Activated CD4-positive, alpha-beta T cell treated with anti-CD3 and anti-CD28 coated beads for 48 hours (primary cell): ENCODE measurements around the gene RBM11.
"Not testable (repeated sequence)": the region's sequence is repeated elsewhere in the genome, so short reads cannot be mapped to it uniquely, and the experiment has no call there.

ENCODE experiments used
- DNase-seq: peaks from one replicate; pipeline ENCODE4 v3.0.0-alpha.2; 2020

Gene RBM11

GRCh38 chr21:14215971-14216641 lies at the start of gene RBM11:
TSS of gene RBM11 (plus strand) at chr21:14216157. CDS start at chr21:14216187, 30 bp downstream.
- peak; percentile 88 for DNase-seq

- not testable (repeated sequence) for DNase-seq
Observed at GRCh38 chr21:14166463-14167223, 49.3 kb upstream of the RBM11 start.

DNA sequence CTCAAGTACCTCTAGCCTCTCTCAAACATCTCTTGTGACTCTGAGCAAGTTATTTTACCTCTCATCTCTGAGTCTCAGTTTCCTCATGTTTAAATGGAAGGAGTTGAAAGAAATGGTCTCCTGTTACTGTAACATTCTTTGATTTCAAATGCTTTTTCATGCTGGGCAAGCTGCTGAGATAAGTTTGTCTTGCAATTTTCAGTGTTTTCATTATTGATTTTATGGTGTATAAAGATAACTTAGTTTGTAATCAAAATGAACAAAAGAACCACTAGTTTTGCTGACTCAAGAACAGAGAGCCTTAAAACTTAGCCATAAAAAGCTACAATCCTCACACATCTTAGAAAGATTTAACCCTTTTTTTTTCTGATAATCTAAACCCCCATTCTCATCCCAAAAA lies 9.7 kb upstream of the RBM11 start:
- no peak for DNase-seq

DNA sequence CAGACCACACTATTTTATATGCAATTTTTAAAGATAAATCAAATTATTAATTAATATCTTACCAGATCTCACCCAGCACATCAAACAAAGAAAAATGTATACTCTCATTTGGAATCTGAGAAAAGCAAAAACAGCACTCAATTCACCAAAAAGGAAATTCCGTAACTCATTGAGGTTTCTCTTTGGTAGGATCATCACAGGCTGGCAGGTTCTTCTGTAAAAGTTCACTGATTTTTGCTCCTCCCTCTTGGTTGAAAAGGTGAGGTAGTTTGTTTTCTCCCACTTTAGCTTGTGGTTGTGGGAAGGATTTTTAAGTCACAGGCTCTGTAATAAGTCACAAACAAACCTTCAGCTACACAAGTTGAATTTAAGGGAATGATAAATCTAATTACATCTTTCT lies 5.2 kb upstream of the RBM11 start, which contains the start of gene LIPI:
Gene LIPI, minus strand, starts transcription at position 218 of the 400 bp plus-strand sequence. Its CDS starts 110 bp downstream, at position 108.
- DNase-seq, result no peak

DNA sequence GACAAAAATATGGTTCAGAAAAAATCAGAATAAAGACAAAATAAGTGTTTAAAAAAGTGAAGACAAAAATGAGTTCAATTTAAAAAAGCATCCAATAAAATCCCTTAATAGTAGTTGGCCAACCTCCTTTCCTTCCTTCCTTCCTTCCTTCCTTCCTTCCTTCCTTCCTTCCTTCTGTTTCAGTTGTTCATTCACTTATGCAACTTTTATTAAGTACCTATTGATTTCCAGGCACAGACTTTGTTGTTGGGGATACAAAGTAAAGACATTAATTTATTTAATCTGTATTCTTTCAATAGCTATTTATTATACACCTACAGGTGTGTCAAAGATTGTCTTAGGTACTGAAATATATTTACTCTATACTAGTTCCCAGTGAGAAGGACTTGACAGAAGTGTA lies 2.8 kb upstream of the RBM11 start:
- DNase-seq, result no peak

- no peak for DNase-seq
Observed at GRCh38 chr21:14223365-14223764, 7.4 kb downstream of the RBM11 start.

GRCh38 chr21:14229399-14229798 lies 13.4 kb downstream of the RBM11 start:
- DNase-seq, result no peak

DNA sequence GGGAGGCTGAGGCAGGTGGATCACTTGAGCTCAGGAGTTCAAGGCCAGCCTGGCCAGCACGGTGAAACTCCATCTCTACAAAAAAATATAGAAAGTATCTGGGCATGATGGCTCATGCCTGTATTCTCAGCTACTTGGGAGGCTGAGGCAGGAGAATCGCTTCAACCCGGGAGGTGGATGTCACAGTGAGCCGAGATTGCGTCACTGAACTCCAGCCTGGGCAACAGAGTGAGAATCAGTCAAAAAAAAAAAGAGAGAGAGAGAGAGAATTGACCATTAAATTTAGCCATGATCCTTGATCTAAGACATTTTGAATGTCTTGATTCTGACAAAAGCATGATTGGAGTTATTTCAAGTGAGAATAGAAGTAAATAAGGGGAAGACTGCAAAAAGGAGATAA lies 19.1 kb downstream of the RBM11 start:
- DNase-seq, result no peak

DNA sequence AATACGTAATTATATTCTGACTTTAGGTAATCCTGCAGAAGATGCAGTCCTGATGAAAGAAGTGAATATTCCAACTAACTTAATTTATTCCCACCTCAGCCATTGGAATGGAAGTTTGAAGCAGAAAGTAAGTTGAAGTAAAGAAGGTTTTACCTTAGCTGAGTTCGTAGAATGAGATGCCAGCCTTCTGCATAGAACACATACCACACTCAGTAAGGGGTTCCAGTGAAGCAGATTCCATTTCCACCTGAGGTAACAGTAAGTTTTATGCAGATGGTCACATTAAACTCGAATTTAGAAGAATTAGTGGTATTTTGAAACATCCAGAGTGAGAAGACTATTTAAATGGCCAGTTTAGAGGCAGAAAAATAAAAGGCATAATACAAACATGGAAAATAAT lies 20.2 kb downstream of the RBM11 start:
- DNase-seq, result no peak

GRCh38 chr21:14239281-14239680 lies 23.3 kb downstream of the RBM11 start:
- DNase-seq, result no peak

GRCh38 chr21:14241297-14241696 lies 25.3 kb downstream of the RBM11 start:
- DNase-seq, result no peak

DNA sequence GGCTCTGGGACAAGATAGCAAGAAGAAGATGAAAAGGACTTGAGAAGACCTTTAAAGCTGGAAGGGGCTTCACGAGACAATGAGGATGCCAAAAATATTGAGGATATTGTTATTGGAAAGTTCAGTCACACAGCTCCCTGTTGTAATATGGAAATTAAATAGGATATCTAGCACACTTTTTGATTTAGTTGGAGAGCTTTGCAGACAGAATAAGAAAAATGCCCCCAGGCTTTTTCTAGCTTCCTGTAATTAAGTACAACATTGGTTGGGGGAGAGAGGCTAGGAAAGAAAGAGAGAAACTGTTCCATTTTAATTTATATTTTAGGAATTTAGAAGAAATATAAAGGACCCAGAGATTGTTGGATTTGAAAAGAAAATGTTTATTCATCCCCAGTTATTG lies 27.5 kb downstream of the RBM11 start:
- no peak for DNase-seq

GRCh38 chr21:14243874-14244273 lies 27.9 kb downstream of the RBM11 start:
- DNase-seq, result no peak

DNA sequence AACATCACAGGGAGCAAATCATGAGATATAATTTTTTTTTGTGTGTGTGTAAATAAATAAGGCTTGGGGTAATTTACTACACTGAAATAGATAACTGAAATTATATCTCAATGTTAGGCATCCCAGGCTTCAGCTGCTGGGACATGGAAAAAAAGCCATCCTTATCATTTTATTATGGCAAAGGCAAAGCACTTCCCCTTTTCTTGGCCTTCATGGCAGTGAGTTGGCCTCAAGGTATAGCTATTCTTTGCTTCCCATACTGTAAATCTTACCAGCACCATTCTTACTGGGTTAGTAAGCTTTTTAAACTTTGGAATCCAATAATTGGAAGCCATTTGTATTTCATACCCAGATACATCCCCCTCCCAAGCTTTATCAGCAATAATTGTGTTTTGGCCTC lies 29.0 kb downstream of the RBM11 start:
- no peak for DNase-seq

DNA sequence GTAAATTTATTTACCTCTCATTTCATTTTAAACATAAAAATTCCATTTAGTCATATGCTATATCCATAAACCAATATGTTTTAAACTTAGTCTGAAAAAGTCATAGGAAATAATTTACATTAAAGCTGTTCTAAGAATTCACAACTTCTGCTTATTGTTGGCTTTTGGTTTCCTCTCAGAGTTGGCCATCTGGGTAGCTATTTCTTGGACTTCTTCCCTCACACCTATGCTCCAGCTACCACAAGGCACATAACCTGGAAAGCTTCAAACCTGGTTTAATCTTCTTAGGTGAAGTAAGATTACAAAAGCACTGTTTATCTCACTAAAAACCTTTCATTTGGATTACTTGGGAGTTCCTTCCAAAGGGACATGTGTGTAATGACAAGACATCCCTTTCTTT lies 29.8 kb downstream of the RBM11 start:
- no peak for DNase-seq

DNA sequence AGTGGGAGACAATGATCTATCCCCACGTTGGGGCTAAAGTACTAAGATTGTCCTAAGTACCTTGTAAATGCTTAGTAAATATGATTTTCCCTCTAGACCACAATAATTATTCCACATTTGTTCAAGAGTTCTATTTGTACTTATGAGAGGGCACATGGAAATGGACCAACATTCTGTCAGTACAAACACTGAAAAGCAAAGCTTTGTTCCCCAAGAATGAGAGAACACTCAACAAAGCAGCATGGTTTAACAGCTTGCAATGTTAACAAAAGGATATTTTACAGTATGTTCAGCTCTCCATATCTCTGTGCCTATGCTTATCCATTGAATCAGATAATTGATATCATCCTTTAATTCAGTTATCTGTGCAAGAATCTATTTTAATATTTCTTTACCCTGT lies 35.4 kb downstream of the RBM11 start:
- no peak for DNase-seq

GRCh38 chr21:14259747-14260146 lies 43.8 kb downstream of the RBM11 start:
- no peak for DNase-seq

GRCh38 chr21:14260174-14260764 lies 44.3 kb downstream of the RBM11 start:
- no peak for DNase-seq

DNA sequence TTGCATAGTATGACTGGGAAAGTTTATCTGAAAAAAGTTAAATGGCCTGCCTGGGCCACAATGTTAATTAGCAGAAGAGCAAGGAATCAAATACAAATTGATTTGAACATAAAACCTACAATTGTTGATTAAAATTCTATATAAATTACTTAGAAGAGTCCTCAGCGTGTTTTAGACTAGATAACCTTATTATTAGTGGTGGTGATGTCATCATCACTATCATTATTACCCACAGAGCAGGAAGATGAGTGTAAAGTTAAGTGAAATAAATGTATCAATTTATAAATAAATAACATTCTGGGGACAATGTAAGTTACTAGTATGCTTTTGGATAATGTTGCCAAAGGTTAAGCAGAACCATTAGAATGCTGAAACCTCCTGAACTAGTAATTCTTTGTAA lies 46.1 kb downstream of the RBM11 start:
- no peak for DNase-seq

GRCh38 chr21:14263879-14264278 lies 47.9 kb downstream of the RBM11 start:
- no peak for DNase-seq

DNA sequence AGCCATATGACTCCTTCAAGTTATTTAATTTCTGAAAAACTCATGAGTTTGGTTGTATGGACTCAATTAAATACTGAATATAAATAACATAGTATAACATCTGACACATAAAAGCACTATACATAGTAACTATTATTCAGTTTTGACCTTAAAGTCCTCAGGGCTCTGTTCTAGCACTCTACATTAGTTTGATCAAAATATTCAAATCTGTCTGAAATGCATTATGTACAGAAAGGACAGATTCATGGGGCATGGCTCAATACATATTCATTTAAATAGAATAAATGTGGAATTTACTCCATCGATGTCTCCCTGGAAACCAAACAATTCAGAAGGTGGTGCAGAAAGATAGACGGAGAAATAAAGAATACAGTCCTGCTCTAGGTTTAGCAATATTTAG lies 49.1 kb downstream of the RBM11 start:
- no peak for DNase-seq

- DNase-seq, result no peak
Observed at GRCh38 chr21:14267076-14267475, 51.1 kb downstream of the RBM11 start.

DNA sequence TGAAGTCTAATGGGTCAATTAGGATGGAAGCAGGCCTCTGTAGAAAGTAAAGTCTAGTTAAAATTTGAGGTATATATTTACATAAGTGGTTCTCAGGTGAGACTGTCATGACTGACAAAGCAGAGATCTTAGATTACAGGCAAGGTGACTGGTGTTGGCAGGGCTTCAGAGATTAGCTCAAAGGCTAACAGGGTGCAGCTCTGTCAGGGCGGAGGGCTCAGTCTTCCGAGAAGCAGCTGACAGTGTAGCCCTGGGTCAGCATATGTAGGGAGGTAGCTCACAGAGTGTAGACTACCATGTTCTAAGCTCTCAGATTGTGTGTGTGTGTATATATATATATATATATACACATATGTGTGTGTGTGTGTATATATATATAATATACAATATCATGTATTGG lies 54.7 kb downstream of the RBM11 start:
- no peak for DNase-seq

GRCh38 chr21:14271053-14271452 lies 55.1 kb downstream of the RBM11 start:
- DNase-seq, result no peak
